VCaP (cell line): ENCODE results near the gene PHIP.

ENCODE experiments used
- H3K27ac ChIP-seq: fragments of 450-650 bp; 2 replicates; pipeline ENCODE4 v1.5.1; 2017
- CTCF ChIP-seq: fragments of 450-650 bp; conservative IDR thresholded peaks from 2 replicates; pipeline ENCODE4 v1.5.1; 2017; ENCODE audit warnings: mild to moderate bottlenecking, moderate library complexity

The PHIP gene

GRCh38 chr6:79047072-79047471, 31.0 kb downstream of the PHIP start:
- no peak for TF ChIP-seq CTCF
- no peak overlapping the region for H3K27ac ChIP-seq

GRCh38 chr6:79045966-79046365, 32.1 kb downstream of the PHIP start:
- no peak overlapping the region for H3K27ac ChIP-seq
- TF ChIP-seq CTCF = no peak

GRCh38 chr6:79042799-79043126, 35.3 kb downstream of the PHIP start:
- H3K27ac ChIP-seq = no peak overlapping the region
- TF ChIP-seq CTCF = no peak

GRCh38 chr6:79042088-79042798, 35.8 kb downstream of the PHIP start:
- H3K27ac ChIP-seq = no peak overlapping the region
- TF ChIP-seq CTCF = no peak

- H3K27ac ChIP-seq = peak overlapping the region; percentile 3; the same call in 1 of the 2 replicates
- TF ChIP-seq CTCF = no peak
Measured at GRCh38 chr6:79040083-79040482, 38.0 kb downstream of the PHIP start.

- TF ChIP-seq CTCF = no peak
- no peak overlapping the region for H3K27ac ChIP-seq
Measured at GRCh38 chr6:79038061-79038460, 40.0 kb downstream of the PHIP start.

GRCh38 chr6:79034865-79035264, 43.2 kb downstream of the PHIP start:
- TF ChIP-seq CTCF = no peak
- no peak overlapping the region for H3K27ac ChIP-seq
